ENCODE measurements around the gene MXD3. TPM values are rescaled to one million over a fixed set of nuclear protein-coding genes. Genes with fewer than 3 reads are reported as not detected.

The MXD3 gene
- total and polyA plus RNA-seq, 2 donors (not counting 3 experiments of a cell fraction or from before 2014, with no cell fraction given): 38.4 to 44.2 TPM

DNA sequence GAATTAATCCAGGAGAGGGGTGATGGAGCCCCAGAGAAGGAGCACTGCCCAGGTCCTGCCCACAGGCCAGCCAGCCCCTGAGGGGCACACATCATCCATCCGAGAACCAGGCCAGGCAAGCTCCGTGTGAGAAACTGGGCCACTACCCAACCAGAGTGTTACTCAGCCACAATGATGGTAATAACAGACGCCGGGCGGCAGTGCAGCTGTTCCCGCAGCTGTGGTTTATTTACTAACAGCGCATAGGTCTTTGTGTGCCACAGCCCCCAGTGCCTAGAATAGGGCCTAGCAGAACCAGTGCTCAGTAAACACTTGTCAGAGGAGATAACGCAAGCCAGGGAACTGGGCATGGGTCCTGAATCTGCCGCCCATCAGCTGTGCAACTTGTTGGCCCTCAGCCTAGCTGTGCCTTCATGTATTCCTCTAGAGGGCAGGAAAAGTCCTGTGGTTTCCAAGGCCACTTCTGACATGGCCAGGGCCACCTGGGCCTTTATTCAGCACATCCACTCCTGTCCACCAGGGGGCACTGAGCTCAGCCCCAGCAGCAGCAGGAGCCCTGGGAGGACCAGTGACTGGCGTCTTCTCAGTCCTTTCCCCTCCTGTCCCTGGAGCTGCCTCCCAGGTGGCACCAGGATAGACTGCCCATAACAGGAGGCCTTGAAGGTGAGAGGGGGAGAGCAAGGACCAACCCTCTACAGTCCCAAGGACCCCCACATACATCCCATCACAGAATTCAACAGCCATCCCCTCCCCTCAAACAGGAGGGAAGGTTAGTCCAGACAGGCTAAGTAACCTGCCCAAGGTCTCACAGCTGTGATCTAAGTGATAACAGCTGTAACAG is 2.1 kb downstream of the MXD3 start:
- peaks cover 0 to 13% of the 10 kb centered on the region in 2 experiments for H3K36me3 ChIP-seq (ENCODE audit: control insufficient read depth in 2 of 2, extremely low read depth in 1 of 2, insufficient read depth in 2 of 2, low read length in 2 of 2)
- H4K20me1 ChIP-seq (replicated peaks; ENCODE audit: control insufficient read depth, extremely low read depth, insufficient read depth, low read length): no peaks in the 10 kb centered on the region
- H3K4me3 ChIP-seq (replicated peaks in 1 of 3; ENCODE audit: insufficient read depth in 1 of 3, low read depth in 1 of 3, low read length in 3 of 3): no peak overlapping the region
- no peaks in the 10 kb centered on the region for H3K9me3 ChIP-seq (replicated peaks; ENCODE audit: control insufficient read depth, insufficient read depth, low read length)
- H3K27me3 ChIP-seq (ENCODE audit: control insufficient read depth in 2 of 2, insufficient read depth in 2 of 2, low read length in 2 of 2): no peaks in the 10 kb centered on the region
- TF ChIP-seq POLR2AphosphoS5 (IDR thresholded peaks at IDR 0.05; ENCODE audit: insufficient read depth, low read depth, low read length): no peak
- TF ChIP-seq, protein P1, sequence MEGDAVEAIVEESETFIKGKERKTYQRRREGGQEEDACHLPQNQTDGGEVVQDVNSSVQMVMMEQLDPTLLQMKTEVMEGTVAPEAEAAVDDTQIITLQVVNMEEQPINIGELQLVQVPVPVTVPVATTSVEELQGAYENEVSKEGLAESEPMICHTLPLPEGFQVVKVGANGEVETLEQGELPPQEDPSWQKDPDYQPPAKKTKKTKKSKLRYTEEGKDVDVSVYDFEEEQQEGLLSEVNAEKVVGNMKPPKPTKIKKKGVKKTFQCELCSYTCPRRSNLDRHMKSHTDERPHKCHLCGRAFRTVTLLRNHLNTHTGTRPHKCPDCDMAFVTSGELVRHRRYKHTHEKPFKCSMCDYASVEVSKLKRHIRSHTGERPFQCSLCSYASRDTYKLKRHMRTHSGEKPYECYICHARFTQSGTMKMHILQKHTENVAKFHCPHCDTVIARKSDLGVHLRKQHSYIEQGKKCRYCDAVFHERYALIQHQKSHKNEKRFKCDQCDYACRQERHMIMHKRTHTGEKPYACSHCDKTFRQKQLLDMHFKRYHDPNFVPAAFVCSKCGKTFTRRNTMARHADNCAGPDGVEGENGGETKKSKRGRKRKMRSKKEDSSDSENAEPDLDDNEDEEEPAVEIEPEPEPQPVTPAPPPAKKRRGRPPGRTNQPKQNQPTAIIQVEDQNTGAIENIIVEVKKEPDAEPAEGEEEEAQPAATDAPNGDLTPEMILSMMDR (IDR thresholded peaks at IDR 0.05; ENCODE audit: extremely low read depth in 1 of 2, insufficient read depth in 1 of 2, low read depth in 1 of 2, low read length in 2 of 2): peak; percentile 95
- BruUV-seq (replicated peaks): no TSS peak
- H3K79me2 ChIP-seq (ENCODE audit: control insufficient read depth, insufficient read depth, low read length): peaks cover 26% of the 10 kb centered on the region
- dilution Hi-C loops (cut with MboI; ENCODE audit: extremely low pct_ligation_motif_present, low sequenced_read_pairs) (no loop called here), intact Hi-C loops (cut with micrococcal nuclease) (loop anchor here (2.0 to 5.0 kb wide), 4 partner anchors 58 to 657 kb away; no protein-coding TSS in a partner anchor)
- CTCF ChIA-PET: interaction anchor here (0.6 to 3.4 kb wide), 45 partner anchors 9 to 862 kb away, joined by 3 to 45 read pairs (median 5); partner anchors contain the start of genes FGFR4, GRK6, LMAN2 and NSD1
- no peak overlapping the region for H2AFZ ChIP-seq (ENCODE audit: low read depth, low read length)
- H3K9ac ChIP-seq (replicated peaks; ENCODE audit: extremely low read depth, insufficient read depth, low read length): no peak overlapping the region
- H3K9me1 ChIP-seq (replicated peaks; ENCODE audit: control insufficient read depth, extremely low read depth, insufficient read depth, low read length): no peaks in the 10 kb centered on the region
- POLR2A ChIA-PET: interaction anchor here (0.7 to 1.3 kb wide), 2 partner anchors 42 to 63 kb away, joined by 3 to 4 read pairs; partner anchors contain the start of gene LMAN2
- DNase-seq (ENCODE audit: low read depth, low spot score): peak; percentile 73
- H3K27ac ChIP-seq (ENCODE audit: insufficient read depth, low read depth, low read length): no peak overlapping the region
- peak; percentile 86 for FAIRE-seq
- no peak overlapping the region for H3K4me2 ChIP-seq (ENCODE audit: insufficient read depth, low read length)
- H3K4me1 ChIP-seq (ENCODE audit: control insufficient read depth, extremely low read depth, insufficient read depth, low read length): peaks cover 32% of the 10 kb centered on the region

DNA sequence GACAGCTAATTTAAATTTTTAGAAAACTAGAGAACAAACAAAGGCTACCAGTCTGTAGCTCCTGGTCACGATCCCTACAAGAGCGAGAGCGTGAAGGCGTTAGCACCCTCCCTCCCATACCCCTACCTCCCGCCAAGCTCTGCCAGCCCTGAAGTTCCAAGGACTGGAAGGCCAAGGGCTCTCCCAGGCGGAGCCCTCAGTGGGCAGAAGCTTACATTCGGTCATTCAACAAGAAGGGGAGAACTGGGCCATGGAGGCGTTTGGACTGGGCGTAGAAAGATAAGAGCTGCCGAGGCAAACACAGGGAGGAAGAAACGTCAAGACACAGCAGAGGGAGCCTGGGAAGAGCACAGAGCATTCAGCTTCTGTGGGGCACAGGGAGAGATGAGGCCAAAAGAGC is 3.0 kb downstream of the MXD3 start:
- no peaks in the 10 kb centered on the region for H3K9me3 ChIP-seq (replicated peaks; ENCODE audit: control insufficient read depth, insufficient read depth, low read length)
- TF ChIP-seq FOS (IDR thresholded peaks at IDR 0.05; ENCODE audit: borderline replicate concordance, insufficient read depth, low read length): no peak
- TF ChIP-seq POLR2AphosphoS5 (IDR thresholded peaks at IDR 0.05; ENCODE audit: insufficient read depth, low read depth, low read length): no peak
- no peak for TF ChIP-seq EZH2 (IDR thresholded peaks at IDR 0.05; ENCODE audit: borderline replicate concordance, low read depth, low read length, severe bottlenecking)
- TF ChIP-seq, protein P1 (IDR thresholded peaks at IDR 0.05; ENCODE audit: extremely low read depth in 1 of 2, insufficient read depth in 1 of 2, low read depth in 1 of 2, low read length in 2 of 2): no peak
- no peak for TF ChIP-seq POLR2A (IDR thresholded peaks at IDR 0.05; ENCODE audit: low read depth, low read length)
- TF ChIP-seq GATA2 (IDR thresholded peaks at IDR 0.05; ENCODE audit: insufficient read depth, insufficient read length, low read depth, low read length): no peak
- TF ChIP-seq, protein P2, sequence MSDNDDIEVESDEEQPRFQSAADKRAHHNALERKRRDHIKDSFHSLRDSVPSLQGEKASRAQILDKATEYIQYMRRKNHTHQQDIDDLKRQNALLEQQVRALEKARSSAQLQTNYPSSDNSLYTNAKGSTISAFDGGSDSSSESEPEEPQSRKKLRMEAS (IDR thresholded peaks at IDR 0.05; ENCODE audit: insufficient read depth, insufficient read length): no peak
- TF ChIP-seq JUN (IDR thresholded peaks at IDR 0.05; ENCODE audit: borderline replicate concordance, insufficient read depth, insufficient read length, low read depth): no peak
- TF ChIP-seq MYC (IDR thresholded peaks at IDR 0.05; ENCODE audit: low read depth, low read length): no peak
- CTCF ChIA-PET: interaction anchor here (0.6 to 3.4 kb wide), 17 partner anchors 9 to 198 kb away, joined by 3 to 45 read pairs (median 6); partner anchors contain the start of gene LMAN2
- DNase-seq (ENCODE audit: low read depth, low spot score) (no peak), FAIRE-seq (no peak)
- dilution Hi-C loops (cut with MboI; ENCODE audit: extremely low pct_ligation_motif_present, low sequenced_read_pairs) (no loop called here), intact Hi-C loops (cut with micrococcal nuclease) (loop anchor here (2.0 kb wide), 2 partner anchors 146 to 194 kb away; no protein-coding TSS in a partner anchor)
- peaks cover 32% of the 10 kb centered on the region for H3K4me1 ChIP-seq (ENCODE audit: control insufficient read depth, extremely low read depth, insufficient read depth, low read length)
- H3K79me2 ChIP-seq (ENCODE audit: control insufficient read depth, insufficient read depth, low read length): peaks cover 34% of the 10 kb centered on the region
- H3K9me1 ChIP-seq (replicated peaks; ENCODE audit: control insufficient read depth, extremely low read depth, insufficient read depth, low read length): no peaks in the 10 kb centered on the region
- peaks cover 0 to 13% of the 10 kb centered on the region in 2 experiments for H3K36me3 ChIP-seq (ENCODE audit: control insufficient read depth in 2 of 2, extremely low read depth in 1 of 2, insufficient read depth in 2 of 2, low read length in 2 of 2)
- H3K4me2 ChIP-seq (ENCODE audit: insufficient read depth, low read length): no peak overlapping the region
- no peak overlapping the region for H2AFZ ChIP-seq (ENCODE audit: low read depth, low read length)
- H3K4me3 ChIP-seq (replicated peaks in 1 of 3; ENCODE audit: insufficient read depth in 1 of 3, low read depth in 1 of 3, low read length in 3 of 3): no peak overlapping the region
- H3K27ac ChIP-seq (ENCODE audit: insufficient read depth, low read depth, low read length): no peak overlapping the region
- H3K27me3 ChIP-seq (ENCODE audit: control insufficient read depth in 2 of 2, insufficient read depth in 2 of 2, low read length in 2 of 2): no peaks in the 10 kb centered on the region
- no TSS peak for BruUV-seq (replicated peaks)
- H4K20me1 ChIP-seq (replicated peaks; ENCODE audit: control insufficient read depth, extremely low read depth, insufficient read depth, low read length): no peaks in the 10 kb centered on the region
- no peak overlapping the region for H3K9ac ChIP-seq (replicated peaks; ENCODE audit: extremely low read depth, insufficient read depth, low read length)
- POLR2A ChIA-PET: no interaction called here

Data from endothelial cell of umbilical vein (primary cell).